ENCODE results near the gene EXD3.

Gene EXD3

DNA sequence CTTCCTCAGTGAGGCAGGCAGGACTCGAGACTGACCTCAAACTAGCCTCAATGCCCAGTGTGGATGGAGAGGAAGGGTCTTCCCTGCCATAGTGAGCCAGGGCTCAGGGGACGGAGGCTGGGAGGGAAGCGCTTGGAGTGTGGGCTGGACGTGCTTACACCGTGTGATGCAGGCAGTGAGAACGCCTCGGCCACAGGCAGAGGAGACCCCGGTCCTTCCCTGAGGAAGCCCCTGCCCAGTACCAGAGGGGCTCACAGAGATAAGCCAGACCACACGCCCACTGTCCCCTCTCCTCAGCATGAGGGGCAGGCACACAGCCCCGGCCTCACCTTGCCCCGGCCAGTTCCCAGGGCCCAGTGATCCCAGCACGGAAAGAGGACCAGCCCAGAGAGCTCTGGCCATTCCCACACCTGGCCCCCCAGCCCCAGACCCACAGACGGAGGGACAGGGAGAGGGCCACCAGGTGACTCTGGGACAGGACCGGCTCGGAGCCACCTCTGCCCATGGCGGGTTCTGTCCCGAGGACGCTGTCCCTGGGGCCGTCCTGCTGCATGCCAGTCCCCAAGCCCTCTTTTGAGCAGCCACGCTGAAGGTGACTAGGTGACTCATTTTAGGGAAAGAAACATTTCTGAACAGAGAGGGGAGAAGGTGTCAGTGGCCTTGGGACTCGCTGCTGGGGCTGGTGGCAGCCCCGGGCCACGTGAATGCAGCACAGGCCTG, 42.2 kb upstream of the EXD3 start:
- in situ Hi-C loops (cut with MboI; ENCODE audit: low sequenced_read_pairs, unreplicated experiment) = no loop called here
- no peak for DNase-seq (ENCODE audit: low spot score)
- TF ChIP-seq, protein P1, sequence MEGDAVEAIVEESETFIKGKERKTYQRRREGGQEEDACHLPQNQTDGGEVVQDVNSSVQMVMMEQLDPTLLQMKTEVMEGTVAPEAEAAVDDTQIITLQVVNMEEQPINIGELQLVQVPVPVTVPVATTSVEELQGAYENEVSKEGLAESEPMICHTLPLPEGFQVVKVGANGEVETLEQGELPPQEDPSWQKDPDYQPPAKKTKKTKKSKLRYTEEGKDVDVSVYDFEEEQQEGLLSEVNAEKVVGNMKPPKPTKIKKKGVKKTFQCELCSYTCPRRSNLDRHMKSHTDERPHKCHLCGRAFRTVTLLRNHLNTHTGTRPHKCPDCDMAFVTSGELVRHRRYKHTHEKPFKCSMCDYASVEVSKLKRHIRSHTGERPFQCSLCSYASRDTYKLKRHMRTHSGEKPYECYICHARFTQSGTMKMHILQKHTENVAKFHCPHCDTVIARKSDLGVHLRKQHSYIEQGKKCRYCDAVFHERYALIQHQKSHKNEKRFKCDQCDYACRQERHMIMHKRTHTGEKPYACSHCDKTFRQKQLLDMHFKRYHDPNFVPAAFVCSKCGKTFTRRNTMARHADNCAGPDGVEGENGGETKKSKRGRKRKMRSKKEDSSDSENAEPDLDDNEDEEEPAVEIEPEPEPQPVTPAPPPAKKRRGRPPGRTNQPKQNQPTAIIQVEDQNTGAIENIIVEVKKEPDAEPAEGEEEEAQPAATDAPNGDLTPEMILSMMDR (IDR thresholded peaks at IDR 0.05; ENCODE audit: borderline replicate concordance, control extremely low read depth, extremely low read depth, insufficient read depth, missing control alignments) = no peak

DNA sequence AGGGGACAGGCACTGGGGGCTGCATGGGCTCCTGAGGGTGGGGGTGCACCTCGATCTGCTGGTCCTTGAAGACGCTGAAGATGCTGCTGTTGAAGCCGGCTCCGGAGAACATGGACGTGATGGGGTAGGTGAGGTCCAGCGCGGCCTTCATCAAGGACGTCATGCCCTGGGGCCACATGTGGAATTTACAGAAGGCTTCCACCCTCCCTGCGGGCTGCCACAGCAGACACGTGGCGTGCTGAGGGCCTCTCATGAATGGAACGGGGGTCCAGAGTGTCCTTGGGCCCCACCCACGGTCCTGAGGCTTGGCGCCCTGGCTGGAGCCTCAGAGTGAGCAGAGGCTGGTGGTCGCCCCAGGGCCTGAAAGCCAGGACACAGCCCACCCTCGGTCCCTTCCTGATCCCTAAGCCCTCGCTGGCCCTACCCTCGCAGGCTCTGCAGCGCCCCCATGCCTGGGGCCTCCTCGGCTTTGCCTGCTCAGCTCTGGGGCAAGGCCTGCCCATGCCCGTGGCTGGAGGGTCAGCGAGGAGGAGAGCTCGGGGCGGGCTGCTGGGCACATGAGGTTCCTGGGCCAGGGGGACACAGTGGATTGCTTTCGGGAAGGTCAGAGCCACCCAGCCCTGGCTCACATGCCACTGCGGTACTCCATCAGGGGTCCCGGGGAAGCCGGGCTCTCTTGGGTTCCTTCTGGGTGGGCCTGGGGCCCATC, 41.5 kb upstream of the EXD3 start:
- TF ChIP-seq, protein P1 (IDR thresholded peaks at IDR 0.05; ENCODE audit: borderline replicate concordance, control extremely low read depth, extremely low read depth, insufficient read depth, missing control alignments) = no peak
- DNase-seq (ENCODE audit: low spot score) = no peak
- in situ Hi-C loops (cut with MboI; ENCODE audit: low sequenced_read_pairs, unreplicated experiment) = no loop called here

DNA sequence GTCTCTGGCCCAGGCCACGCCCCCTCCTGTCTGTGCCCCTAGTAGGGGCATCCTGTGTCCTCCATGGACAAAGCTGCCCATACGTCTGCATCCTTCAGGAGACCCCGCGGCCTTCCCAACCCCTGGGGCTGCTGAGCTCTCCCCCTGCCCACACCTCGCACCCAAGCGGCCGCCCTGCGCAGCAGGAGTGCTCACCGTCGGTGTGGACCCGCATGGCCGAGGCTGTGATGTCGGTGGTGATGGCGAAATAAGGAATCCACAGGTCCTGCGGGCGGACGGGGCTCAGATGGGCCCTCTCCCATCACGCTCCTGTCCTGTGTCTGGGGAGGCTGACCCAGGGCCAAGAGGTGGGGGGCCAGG, 40.9 kb upstream of the EXD3 start:
- no peak for DNase-seq (ENCODE audit: low spot score)
- in situ Hi-C loops (cut with MboI; ENCODE audit: low sequenced_read_pairs, unreplicated experiment) = no loop called here

DNA sequence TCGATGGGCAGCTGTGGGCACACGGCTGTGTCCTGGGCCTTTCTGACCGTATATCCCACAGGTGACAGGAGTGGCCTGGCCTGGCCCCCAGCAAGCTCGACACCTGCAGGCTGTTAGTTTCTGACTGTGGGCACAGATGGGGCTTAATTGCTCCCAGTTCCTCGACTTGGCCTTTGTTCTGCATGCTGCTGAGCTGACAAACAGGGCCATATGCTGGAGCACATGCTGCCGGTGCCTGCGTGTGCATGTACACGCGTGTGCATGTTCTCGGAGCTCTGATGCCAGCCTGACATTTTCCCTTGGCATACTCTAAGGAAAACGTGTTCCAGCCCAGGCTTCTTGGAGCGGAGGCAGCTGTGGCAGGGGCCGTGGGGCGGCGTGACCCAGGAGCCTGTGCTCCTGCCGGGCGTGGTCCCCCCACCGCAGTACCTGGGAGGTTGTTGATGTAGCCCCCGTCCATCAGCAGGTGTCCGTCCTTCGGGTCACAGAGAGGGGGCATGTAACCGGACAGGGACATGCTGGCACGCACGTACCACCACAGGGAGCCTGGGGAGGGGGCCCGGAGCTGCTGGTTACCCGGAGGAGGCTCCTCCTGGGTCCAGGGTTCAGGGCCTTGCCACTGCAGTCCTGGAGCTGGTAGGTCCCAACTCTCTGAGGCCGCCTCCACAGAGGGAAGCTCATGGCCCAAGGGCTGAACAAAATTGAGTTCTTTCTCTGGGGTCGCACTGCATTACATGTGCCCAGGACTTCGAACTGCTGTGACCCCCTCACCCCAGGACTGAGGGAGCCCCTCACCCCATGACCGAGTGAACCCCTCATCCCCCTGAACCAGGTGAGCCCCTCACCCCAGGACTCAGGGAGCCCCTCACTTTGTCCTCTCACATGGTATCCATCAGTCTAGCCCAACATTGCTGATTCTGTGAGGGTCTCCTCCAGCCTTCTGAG, 40.3 kb upstream of the EXD3 start:
- DNase-seq (ENCODE audit: low spot score) = no peak
- TF ChIP-seq, protein P1 (IDR thresholded peaks at IDR 0.05; ENCODE audit: borderline replicate concordance, control extremely low read depth, extremely low read depth, insufficient read depth, missing control alignments) = no peak

More for the DNA sequence above, 40.9 kb upstream of the EXD3 start:
- TF ChIP-seq, protein P1 (IDR thresholded peaks at IDR 0.05; ENCODE audit: borderline replicate concordance, control extremely low read depth, extremely low read depth, insufficient read depth, missing control alignments) = no peak

DNA sequence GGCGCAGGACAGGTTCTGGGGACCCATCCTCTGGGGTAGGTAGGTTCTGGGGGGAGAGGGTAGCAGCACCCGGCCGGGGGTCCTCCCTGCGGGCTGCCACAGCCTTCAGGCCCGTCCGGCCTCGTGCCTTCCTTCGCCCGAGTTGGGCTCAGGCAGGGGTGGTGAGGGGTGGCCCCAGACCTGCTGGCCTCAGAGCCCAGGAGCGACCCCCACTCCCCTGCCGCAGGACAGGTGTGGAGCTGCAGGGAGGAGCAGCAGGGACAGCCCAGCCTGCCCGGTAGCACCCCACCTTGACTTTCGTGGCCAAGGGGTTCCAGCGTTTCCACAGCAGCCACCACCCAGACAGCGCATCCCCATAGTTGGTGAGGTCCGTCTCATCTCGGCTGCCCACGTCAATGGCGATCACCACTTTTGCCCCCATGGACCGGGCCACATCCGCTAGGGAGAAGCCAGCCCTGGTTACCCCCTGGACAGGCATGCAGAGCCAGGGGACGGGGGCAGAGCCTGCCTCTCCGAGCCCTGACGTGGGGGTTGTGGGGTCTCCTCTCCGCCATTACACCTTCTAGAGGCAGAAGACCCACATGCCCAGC, 39.5 kb upstream of the EXD3 start:
- TF ChIP-seq, protein P1 (IDR thresholded peaks at IDR 0.05; ENCODE audit: borderline replicate concordance, control extremely low read depth, extremely low read depth, insufficient read depth, missing control alignments) = no peak
- no peak for DNase-seq (ENCODE audit: low spot score)
- in situ Hi-C loops (cut with MboI; ENCODE audit: low sequenced_read_pairs, unreplicated experiment) = no loop called here

More for the DNA sequence above, 40.3 kb upstream of the EXD3 start:
- in situ Hi-C loops (cut with MboI; ENCODE audit: low sequenced_read_pairs, unreplicated experiment) = no loop called here
